Right lobe of liver (tissue), 4 donors: Measurements from ENCODE around the gene DPP6.

Experiments
- POLR2A ChIP-seq: fragments of 450-650 bp; IDR thresholded peaks from one replicate; pipeline ENCODE4 v1.6.1; 2017; ENCODE audit warnings: antibody characterized with exemption, mild to moderate bottlenecking
- TF ChIP-seq, protein P1 (sequence below), 4 donors: fragments of 200-600 bp in 3 of 4; fragments of 450-650 bp in 1 of 4; IDR thresholded peaks; one replicate each; pipeline versions ENCODE4 v1.5.1 to v1.8.0; 2016 to 2022; ENCODE audit warnings: antibody characterized with exemption in 4 of 4, mild to moderate bottlenecking in 2 of 4
- donor health status: DM: no; HTN: no; CAD: no.
- donor health status: DM: no; HTN: no; CAD: no.
- donor health status: DM: no; HTN: yes; CAD: no.

DNA sequence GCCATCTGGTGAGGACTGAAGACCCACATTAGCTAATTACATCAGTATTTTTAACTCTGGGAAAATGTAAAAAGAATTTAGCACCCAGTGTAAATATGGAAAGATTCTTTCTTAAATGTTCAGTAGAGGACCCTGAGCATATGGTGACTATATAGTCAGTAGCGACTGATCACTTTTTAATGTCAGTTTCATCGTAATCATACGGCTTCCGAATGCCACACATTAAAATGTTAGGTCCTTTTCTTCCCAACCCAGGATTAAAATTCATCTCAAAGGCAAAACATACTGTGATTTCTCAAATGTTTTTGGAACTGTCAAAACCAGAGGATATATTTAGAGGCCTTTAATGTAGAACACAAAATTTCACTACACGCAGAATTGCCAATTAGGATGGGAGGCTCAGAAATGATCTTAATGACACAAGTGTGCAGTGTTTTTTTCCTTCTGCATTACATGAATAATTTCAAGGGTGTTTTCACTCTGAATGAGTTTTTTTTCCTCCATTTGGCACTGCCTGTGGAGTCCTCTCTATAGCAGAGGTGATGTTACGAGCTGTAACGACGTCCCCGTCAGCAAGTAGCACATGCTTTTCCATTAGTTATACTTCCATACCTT is 568.0 kb downstream of the DPP6 start:
- no peak for TF ChIP-seq POLR2A
- TF ChIP-seq, protein P1, sequence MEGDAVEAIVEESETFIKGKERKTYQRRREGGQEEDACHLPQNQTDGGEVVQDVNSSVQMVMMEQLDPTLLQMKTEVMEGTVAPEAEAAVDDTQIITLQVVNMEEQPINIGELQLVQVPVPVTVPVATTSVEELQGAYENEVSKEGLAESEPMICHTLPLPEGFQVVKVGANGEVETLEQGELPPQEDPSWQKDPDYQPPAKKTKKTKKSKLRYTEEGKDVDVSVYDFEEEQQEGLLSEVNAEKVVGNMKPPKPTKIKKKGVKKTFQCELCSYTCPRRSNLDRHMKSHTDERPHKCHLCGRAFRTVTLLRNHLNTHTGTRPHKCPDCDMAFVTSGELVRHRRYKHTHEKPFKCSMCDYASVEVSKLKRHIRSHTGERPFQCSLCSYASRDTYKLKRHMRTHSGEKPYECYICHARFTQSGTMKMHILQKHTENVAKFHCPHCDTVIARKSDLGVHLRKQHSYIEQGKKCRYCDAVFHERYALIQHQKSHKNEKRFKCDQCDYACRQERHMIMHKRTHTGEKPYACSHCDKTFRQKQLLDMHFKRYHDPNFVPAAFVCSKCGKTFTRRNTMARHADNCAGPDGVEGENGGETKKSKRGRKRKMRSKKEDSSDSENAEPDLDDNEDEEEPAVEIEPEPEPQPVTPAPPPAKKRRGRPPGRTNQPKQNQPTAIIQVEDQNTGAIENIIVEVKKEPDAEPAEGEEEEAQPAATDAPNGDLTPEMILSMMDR (IDR thresholded peaks at IDR 0.05) = no peak
